ENCODE measurements around the gene MTOR.
"Not testable (repeated sequence)": the region's sequence is repeated elsewhere in the genome, so short reads cannot be mapped to it uniquely, and the experiment has no call there.

DNA sequence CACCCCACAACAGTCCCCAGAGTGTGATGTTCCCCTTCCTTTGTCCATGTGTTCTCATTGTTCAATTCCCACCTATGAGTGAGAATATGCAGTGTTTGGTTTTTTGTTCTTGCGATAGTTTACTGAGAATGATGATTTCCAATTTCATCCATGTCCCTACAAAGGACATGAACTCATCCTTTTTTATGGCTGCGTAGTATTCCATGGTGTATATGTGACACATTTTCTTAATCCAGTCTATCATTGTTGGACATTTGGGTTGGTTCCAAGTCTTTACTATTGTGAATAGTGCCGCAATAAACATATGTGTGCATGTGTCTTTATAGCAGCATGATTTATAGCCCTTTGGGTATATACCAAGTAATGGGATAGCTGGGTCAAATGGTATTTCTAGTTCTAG is 178.6 kb downstream of the MTOR start:
- TF ChIP-seq, protein P1, sequence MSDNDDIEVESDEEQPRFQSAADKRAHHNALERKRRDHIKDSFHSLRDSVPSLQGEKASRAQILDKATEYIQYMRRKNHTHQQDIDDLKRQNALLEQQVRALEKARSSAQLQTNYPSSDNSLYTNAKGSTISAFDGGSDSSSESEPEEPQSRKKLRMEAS (IDR thresholded peaks at IDR 0.05; ENCODE audit: low read depth) = not testable (repeated sequence)
- not testable (repeated sequence) for TF ChIP-seq CTCF (IDR thresholded peaks at IDR 0.05); TAF1 (IDR thresholded peaks at IDR 0.05; ENCODE audit: borderline replicate concordance, low read depth, low read length); RAD21 (IDR thresholded peaks at IDR 0.05; ENCODE audit: low read length); POLR2AphosphoS5 (IDR thresholded peaks at IDR 0.05; ENCODE audit: low read depth, low read length); SIN3A (IDR thresholded peaks at IDR 0.05; ENCODE audit: borderline replicate concordance, low read depth, low read length); EZH2phosphoT487 (IDR thresholded peaks at IDR 0.05; ENCODE audit: borderline replicate concordance, low read depth); USF2 (IDR thresholded peaks at IDR 0.05; ENCODE audit: borderline replicate concordance, low read depth, low read length); FOXM1 (IDR thresholded peaks at IDR 0.05; ENCODE audit: low read depth); YY1 (IDR thresholded peaks at IDR 0.05; ENCODE audit: low read depth); ELF1 (IDR thresholded peaks at IDR 0.05); SMC3 (IDR thresholded peaks at IDR 0.05; ENCODE audit: low read depth, low read length)
- TF ChIP-seq, protein P2, sequence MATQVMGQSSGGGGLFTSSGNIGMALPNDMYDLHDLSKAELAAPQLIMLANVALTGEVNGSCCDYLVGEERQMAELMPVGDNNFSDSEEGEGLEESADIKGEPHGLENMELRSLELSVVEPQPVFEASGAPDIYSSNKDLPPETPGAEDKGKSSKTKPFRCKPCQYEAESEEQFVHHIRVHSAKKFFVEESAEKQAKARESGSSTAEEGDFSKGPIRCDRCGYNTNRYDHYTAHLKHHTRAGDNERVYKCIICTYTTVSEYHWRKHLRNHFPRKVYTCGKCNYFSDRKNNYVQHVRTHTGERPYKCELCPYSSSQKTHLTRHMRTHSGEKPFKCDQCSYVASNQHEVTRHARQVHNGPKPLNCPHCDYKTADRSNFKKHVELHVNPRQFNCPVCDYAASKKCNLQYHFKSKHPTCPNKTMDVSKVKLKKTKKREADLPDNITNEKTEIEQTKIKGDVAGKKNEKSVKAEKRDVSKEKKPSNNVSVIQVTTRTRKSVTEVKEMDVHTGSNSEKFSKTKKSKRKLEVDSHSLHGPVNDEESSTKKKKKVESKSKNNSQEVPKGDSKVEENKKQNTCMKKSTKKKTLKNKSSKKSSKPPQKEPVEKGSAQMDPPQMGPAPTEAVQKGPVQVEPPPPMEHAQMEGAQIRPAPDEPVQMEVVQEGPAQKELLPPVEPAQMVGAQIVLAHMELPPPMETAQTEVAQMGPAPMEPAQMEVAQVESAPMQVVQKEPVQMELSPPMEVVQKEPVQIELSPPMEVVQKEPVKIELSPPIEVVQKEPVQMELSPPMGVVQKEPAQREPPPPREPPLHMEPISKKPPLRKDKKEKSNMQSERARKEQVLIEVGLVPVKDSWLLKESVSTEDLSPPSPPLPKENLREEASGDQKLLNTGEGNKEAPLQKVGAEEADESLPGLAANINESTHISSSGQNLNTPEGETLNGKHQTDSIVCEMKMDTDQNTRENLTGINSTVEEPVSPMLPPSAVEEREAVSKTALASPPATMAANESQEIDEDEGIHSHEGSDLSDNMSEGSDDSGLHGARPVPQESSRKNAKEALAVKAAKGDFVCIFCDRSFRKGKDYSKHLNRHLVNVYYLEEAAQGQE (IDR thresholded peaks at IDR 0.05; ENCODE audit: low read depth, low read length) = not testable (repeated sequence)
